ENCODE data around the gene DTNB. TPM values are rescaled to one million over a fixed set of nuclear protein-coding genes. Genes with fewer than 3 reads are reported as not detected.
"Not testable (repeated sequence)": the region's sequence is repeated elsewhere in the genome, so short reads cannot be mapped to it uniquely, and the experiment has no call there.

The DTNB gene
- total RNA-seq, 2 donors from 2014 or later, result 4.3 to 4.4 TPM

GRCh38 chr2:25635797-25636196 lies 37.6 kb downstream of the DTNB start:
- H3K27ac ChIP-seq, result no peak overlapping the region
- H3K27me3 ChIP-seq, result no peaks in the 10 kb centered on the region
- no peak overlapping the region for H3K4me3 ChIP-seq
- H3K36me3 ChIP-seq, result no peaks in the 10 kb centered on the region
- H3K9me3 ChIP-seq, result no peaks in the 10 kb centered on the region
- TF ChIP-seq CTCF (IDR thresholded peaks at IDR 0.05), result no peak
- no peak for DNase-seq (ENCODE audit: low spot score)
- H3K4me1 ChIP-seq, result no peaks in the 10 kb centered on the region

GRCh38 chr2:25633801-25634200 lies 39.6 kb downstream of the DTNB start:
- not testable (repeated sequence) for DNase-seq (ENCODE audit: low spot score); H3K9me3 ChIP-seq; H3K36me3 ChIP-seq; H3K27ac ChIP-seq; H3K4me3 ChIP-seq; H3K27me3 ChIP-seq; H3K4me1 ChIP-seq

GRCh38 chr2:25632396-25632795 lies 41.0 kb downstream of the DTNB start:
- no peaks in the 10 kb centered on the region for H3K4me1 ChIP-seq
- no peaks in the 10 kb centered on the region for H3K9me3 ChIP-seq
- DNase-seq (ENCODE audit: low spot score), result no peak
- no peak overlapping the region for H3K27ac ChIP-seq
- no peak overlapping the region for H3K4me3 ChIP-seq
- peaks cover 7% of the 10 kb centered on the region for H3K36me3 ChIP-seq
- H3K27me3 ChIP-seq, result no peaks in the 10 kb centered on the region
- no peak for TF ChIP-seq CTCF (IDR thresholded peaks at IDR 0.05)

- no peak overlapping the region for H3K4me3 ChIP-seq
- H3K9me3 ChIP-seq, result no peaks in the 10 kb centered on the region
- DNase-seq (ENCODE audit: low spot score), result no peak
- no peak overlapping the region for H3K27ac ChIP-seq
- H3K4me1 ChIP-seq, result no peaks in the 10 kb centered on the region
- TF ChIP-seq CTCF (IDR thresholded peaks at IDR 0.05), result no peak
- H3K27me3 ChIP-seq, result no peaks in the 10 kb centered on the region
- H3K36me3 ChIP-seq, result peaks cover 17% of the 10 kb centered on the region
These were observed 48.7 kb downstream of the DTNB start for GRCh38 chr2:25624635-25625034.

GRCh38 chr2:25623361-25623760 lies 50.0 kb downstream of the DTNB start:
- TF ChIP-seq CTCF (IDR thresholded peaks at IDR 0.05), result no peak
- Histone ChIP-seq H3K4me3 (no peak overlapping the region), H3K27me3 (no peaks in the 10 kb centered on the region), H3K36me3 (peaks cover 17% of the 10 kb centered on the region), H3K9me3 (no peaks in the 10 kb centered on the region), H3K4me1 (no peaks in the 10 kb centered on the region), H3K27ac (no peak overlapping the region)
- no peak for DNase-seq (ENCODE audit: low spot score)

GRCh38 chr2:25620711-25621110 lies 52.7 kb downstream of the DTNB start:
- no peak overlapping the region for H3K4me3 ChIP-seq
- no peak for DNase-seq (ENCODE audit: low spot score)

More at GRCh38 chr2:25620711-25621110, 52.7 kb downstream of the DTNB start:
- Histone ChIP-seq H3K36me3 (no peaks in the 10 kb centered on the region), H3K4me1 (peaks cover 0 to 5% of the 10 kb centered on the region in 2 donors), H3K27ac (no peak overlapping the region), H3K9me3 (no peaks in the 10 kb centered on the region), H3K27me3 (no peaks in the 10 kb centered on the region)
- no peak for TF ChIP-seq CTCF (IDR thresholded peaks at IDR 0.05)

Measured in right atrium auricular region (tissue), 2 donors.